ENCODE results near the gene C11orf98. TPM values are rescaled to one million over a fixed set of nuclear protein-coding genes. Genes with fewer than 3 reads are reported as not detected.
"Not testable (repeated sequence)": the region's sequence is repeated elsewhere in the genome, so short reads cannot be mapped to it uniquely, and the experiment has no call there.

C11orf98 gene
- total RNA-seq, 1 experiment from 2014 or later = 81.2 TPM

GRCh38 chr11:62621567-62622470 lies 43.2 kb downstream of the C11orf98 start, which contains the start of gene B3GAT3:
Gene B3GAT3, minus strand, starts transcription at chr11:62621986. Its CDS starts 39 bp downstream, at chr11:62621947.
- BruUV-seq (replicated peaks) = no TSS peak
- Mint-ChIP-seq H3K4me1 (ENCODE audit: insufficient read depth, unreplicated experiment) (peaks cover 12% of the 10 kb centered on the region), H3K9me3 (ENCODE audit: unreplicated experiment) (no peaks in the 10 kb centered on the region), H3K36me3 (ENCODE audit: insufficient read depth, unreplicated experiment) (peaks cover 49% of the 10 kb centered on the region), H3K27me3 (ENCODE audit: insufficient read depth, unreplicated experiment) (no peaks in the 10 kb centered on the region), H3K4me3 (ENCODE audit: unreplicated experiment) (peak within 1 kb of the TSS; percentile 97), H3K27ac (ENCODE audit: low read depth, unreplicated experiment) (peak within 1 kb of the TSS; percentile 92)
- ChIA-PET POLR2A (interaction anchor here (0.5 to 7.3 kb wide), 42 partner anchors 11 to 1696 kb away, joined by 3 to 149 read pairs (median 5); partner anchors contain the start of genes AHNAK, C11orf98, CSKMT and EEF1G), CTCF (interaction anchor here (0.6 to 2.5 kb wide), 8 partner anchors 9 to 33 kb away, joined by 3 to 17 read pairs (median 4); partner anchors contain the start of genes EML3, ROM1 and TUT1)
- intact Hi-C loops (cut with micrococcal nuclease) = loop anchor here (2.0 kb wide), 1 partner anchor 31 kb away; the partner anchor contains the start of gene TUT1
- peak; percentile 98 for DNase-seq (ENCODE audit: unreplicated experiment)
- TF ChIP-seq CTCF (IDR thresholded peaks at IDR 0.05; ENCODE audit: unreplicated experiment) = no peak

GRCh38 chr11:62621027-62621566 lies 43.9 kb downstream of the C11orf98 start:
- Mint-ChIP-seq H3K9me3 (ENCODE audit: unreplicated experiment) (no peaks in the 10 kb centered on the region), H3K36me3 (ENCODE audit: insufficient read depth, unreplicated experiment) (peaks cover 54% of the 10 kb centered on the region), H3K27me3 (ENCODE audit: insufficient read depth, unreplicated experiment) (no peaks in the 10 kb centered on the region), H3K4me1 (ENCODE audit: insufficient read depth, unreplicated experiment) (peaks cover 12% of the 10 kb centered on the region), H3K27ac (ENCODE audit: low read depth, unreplicated experiment) (peak overlapping the region; percentile 92), H3K4me3 (ENCODE audit: unreplicated experiment) (peak overlapping the region; percentile 97)
- ChIA-PET CTCF (interaction anchor here (0.9 to 2.5 kb wide), 7 partner anchors 9 to 29 kb away, joined by 3 to 17 read pairs (median 7); partner anchors contain the start of genes EML3 and TUT1), POLR2A (interaction anchor here (0.5 to 7.3 kb wide), 36 partner anchors 11 to 1696 kb away, joined by 3 to 149 read pairs (median 5); partner anchors contain the start of genes AHNAK, C11orf98, CSKMT and EEF1G)
- intact Hi-C loops (cut with micrococcal nuclease) = loop anchor here (2.0 kb wide), 1 partner anchor 30 kb away; the partner anchor contains the start of gene TUT1
- no peak for TF ChIP-seq CTCF (IDR thresholded peaks at IDR 0.05; ENCODE audit: unreplicated experiment)
- TSS peak; percentile 24 for BruUV-seq (replicated peaks)
- DNase-seq (ENCODE audit: unreplicated experiment) = no peak

- DNase-seq (ENCODE audit: unreplicated experiment); intact Hi-C loops (cut with micrococcal nuclease); BruUV-seq (replicated peaks); H3K9me3 Mint-ChIP-seq (ENCODE audit: unreplicated experiment); H3K27me3 Mint-ChIP-seq (ENCODE audit: insufficient read depth, unreplicated experiment); H3K27ac Mint-ChIP-seq (ENCODE audit: low read depth, unreplicated experiment); H3K4me3 Mint-ChIP-seq (ENCODE audit: unreplicated experiment): not testable (repeated sequence)
- ChIA-PET CTCF (interaction anchor here (0.6 kb wide), 2 partner anchors 21 to 239 kb away, joined by 3 to 4 read pairs; no protein-coding TSS in a partner anchor), POLR2A (interaction anchor here (0.6 to 7.3 kb wide), 4 partner anchors 17 to 178 kb away, joined by 4 to 149 read pairs (median 58); partner anchors contain the start of genes EEF1G, MTA2 and TUT1)
- peaks cover 22% of the 10 kb centered on the region for H3K4me1 Mint-ChIP-seq (ENCODE audit: insufficient read depth, unreplicated experiment)
- peaks cover 45% of the 10 kb centered on the region for H3K36me3 Mint-ChIP-seq (ENCODE audit: insufficient read depth, unreplicated experiment)
Measured at GRCh38 chr11:62616957-62617356, 48.1 kb downstream of the C11orf98 start.

- Mint-ChIP-seq H3K36me3 (ENCODE audit: insufficient read depth, unreplicated experiment) (peaks cover 41% of the 10 kb centered on the region), H3K4me1 (ENCODE audit: insufficient read depth, unreplicated experiment) (peaks cover 15% of the 10 kb centered on the region), H3K27ac (ENCODE audit: low read depth, unreplicated experiment) (no peak overlapping the region), H3K9me3 (ENCODE audit: unreplicated experiment) (no peaks in the 10 kb centered on the region), H3K27me3 (ENCODE audit: insufficient read depth, unreplicated experiment) (no peaks in the 10 kb centered on the region), H3K4me3 (ENCODE audit: unreplicated experiment) (no peak overlapping the region)
- TF ChIP-seq CTCF (IDR thresholded peaks at IDR 0.05; ENCODE audit: unreplicated experiment) = no peak
- POLR2A ChIA-PET = interaction anchor here (0.9 to 8.4 kb wide), 3 partner anchors 15 to 138 kb away, joined by 3 to 98 read pairs (median 10); partner anchors contain the start of genes MTA2, TUT1 and ZBTB3
- CTCF ChIA-PET = no interaction called here
- no peak for DNase-seq (ENCODE audit: unreplicated experiment)
- BruUV-seq (replicated peaks) = no TSS peak
- intact Hi-C loops (cut with micrococcal nuclease) = no loop called here
Measured at GRCh38 chr11:62615521-62615920, 49.5 kb downstream of the C11orf98 start.

All from MCF 10A (cell line).